GM21528 (cell line): ENCODE results near the gene EXD3.
"Not testable (repeated sequence)": the region's sequence is repeated elsewhere in the genome, so short reads cannot be mapped to it uniquely, and the experiment has no call there.

Source experiments
- ATAC-seq: cut with Tn5 transposase; IDR thresholded peaks from one replicate; pipeline ENCODE4 v1.9.1; 2021; ENCODE audit warnings: mild to moderate bottlenecking, moderate library complexity; ENCODE audit not compliant: unreplicated experiment, low FRiP score

Gene EXD3

DNA sequence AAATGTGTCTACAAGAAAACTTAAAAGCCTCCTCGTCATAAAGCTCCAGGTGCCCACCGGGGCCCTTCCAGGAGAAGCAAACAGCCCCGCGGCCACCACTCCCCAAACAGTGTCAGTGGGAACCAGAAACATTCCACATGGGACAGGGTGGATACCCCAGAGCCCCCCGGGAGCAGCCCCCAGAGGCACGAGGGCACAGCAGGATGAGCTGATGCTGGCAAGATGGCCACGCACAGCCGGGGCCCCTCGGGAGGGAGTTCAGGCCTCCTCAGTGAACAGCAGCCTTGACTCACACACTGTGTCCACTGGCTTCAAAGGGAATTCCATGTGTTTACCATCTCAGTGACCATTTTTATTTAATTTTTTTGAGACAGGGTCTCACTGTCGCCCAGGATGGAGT, 10.5 kb downstream of the EXD3 start:
- ATAC-seq: no peak

DNA sequence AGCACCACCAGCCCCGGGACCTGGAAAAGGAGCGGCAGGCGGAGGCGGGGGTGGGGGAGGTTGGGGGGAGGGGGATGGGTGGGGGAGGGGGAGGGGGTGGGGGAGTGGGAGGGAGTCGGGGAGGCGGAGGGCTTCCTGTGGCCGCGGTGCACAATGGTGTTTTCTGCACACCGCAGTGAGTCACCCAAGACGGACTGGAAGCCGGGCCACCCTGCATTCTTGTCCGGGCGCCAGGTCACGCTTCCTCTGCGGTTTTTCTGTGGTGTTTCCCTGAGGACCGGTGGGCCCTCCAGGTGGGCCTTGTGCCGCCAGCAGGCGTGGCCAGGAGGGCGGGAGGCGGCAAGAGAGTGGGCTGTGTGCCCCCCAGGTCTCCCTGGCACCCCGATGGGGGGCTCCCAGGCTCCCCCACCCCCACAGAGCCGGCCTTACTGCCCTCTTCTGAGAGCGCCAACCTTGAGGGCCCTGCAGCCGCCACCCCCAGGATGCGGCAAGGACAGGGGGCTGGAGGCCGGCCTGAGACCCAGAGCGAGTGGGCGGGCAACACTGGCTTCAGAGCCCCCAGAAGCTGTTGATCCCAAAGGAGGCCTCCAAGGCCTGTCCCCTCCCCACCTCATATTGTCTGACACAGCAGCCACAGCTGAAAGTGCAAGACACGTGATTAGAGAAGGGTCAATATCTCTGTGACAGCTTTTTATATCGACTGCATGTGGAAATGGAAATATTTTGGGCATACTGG, 11.1 kb downstream of the EXD3 start:
- ATAC-seq: no peak

DNA sequence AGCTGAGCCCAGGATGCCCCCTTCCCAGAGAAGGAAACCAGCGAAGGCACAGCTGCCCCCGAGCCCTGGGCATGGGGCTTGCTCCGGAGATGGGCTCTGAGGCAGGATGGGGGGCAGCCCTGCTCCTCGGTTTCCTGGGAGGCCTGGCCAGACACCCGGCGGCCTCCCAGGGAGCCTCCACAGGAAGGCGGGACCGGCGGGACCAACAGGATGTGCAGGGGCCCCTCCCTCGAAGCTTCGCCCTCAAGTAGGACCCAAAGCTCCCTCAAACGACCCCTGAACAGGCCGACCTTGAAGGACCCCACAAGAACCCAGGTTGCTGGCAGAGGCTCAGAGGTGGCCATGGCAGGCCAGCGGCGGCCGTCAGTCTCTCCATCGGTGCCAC, 11.7 kb downstream of the EXD3 start:
- no peak for ATAC-seq

DNA sequence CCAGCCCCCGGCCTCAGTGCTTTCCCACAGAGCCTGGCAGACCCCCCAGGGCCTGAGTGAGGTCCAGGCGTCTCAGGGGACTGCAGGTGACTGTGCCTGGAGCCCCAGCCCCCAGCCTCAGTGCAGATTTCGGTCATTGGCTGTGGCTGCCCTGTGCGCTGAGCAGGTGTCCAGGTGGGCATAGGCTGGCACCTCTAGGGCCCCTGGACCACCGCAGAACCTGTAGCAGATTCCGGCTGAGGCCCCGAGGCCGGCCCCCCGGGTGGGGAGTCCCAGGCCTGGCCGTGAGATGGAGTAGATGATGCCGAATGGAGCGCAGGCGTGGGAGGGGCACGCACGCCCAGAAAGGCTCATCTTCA, 12.1 kb downstream of the EXD3 start:
- ATAC-seq: no peak

DNA sequence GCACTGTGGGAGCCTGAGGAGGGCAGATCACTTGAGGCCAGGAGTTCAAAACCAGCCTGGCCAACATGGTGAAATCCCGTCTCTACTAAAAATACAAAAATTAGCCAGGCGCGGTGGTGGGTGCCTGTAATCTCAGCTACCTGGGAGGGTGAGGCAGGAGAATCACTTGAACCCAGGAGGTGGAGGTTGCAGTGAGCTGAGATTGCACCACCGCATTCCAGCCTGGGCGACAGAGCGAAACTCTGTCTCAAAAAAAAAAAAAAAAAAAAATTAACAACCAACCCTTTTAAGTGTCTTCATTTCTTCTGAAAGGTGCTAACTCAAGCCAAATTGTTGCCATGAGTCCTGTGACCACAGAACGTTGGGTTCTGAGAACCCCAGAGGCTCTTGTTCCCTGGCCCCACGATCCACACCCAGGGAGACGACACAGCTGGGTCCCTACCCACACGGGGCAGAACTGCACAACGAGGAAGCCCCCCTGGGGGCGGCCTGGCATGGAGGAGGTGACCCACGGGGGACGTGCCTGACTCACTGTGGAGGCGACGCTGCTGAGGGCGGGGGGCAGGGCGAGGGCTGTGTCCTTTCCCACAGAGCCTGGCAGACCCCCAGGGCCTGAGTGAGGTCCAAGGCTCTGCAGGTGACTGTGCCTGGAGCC, 12.6 kb downstream of the EXD3 start:
- not testable (repeated sequence) for ATAC-seq

DNA sequence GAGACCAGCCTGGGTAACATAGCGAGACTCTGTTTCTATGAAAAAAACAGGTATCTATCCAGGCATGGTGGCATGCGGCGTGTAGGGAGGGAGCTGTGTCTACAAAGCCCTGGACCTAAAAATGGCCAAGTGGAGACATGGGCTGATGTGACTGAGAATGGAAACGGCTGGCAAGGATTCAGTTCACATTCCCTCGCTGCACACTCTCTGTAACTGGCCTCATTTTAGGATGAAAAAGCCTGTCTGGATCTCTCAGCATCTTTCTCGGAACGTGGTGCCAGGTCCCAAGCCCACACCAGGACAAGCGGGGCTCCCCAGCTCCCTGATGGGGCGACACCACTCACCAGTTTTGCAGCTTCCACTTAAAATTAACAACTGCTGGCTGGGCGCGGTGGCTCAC, 13.4 kb downstream of the EXD3 start:
- ATAC-seq: no peak

DNA sequence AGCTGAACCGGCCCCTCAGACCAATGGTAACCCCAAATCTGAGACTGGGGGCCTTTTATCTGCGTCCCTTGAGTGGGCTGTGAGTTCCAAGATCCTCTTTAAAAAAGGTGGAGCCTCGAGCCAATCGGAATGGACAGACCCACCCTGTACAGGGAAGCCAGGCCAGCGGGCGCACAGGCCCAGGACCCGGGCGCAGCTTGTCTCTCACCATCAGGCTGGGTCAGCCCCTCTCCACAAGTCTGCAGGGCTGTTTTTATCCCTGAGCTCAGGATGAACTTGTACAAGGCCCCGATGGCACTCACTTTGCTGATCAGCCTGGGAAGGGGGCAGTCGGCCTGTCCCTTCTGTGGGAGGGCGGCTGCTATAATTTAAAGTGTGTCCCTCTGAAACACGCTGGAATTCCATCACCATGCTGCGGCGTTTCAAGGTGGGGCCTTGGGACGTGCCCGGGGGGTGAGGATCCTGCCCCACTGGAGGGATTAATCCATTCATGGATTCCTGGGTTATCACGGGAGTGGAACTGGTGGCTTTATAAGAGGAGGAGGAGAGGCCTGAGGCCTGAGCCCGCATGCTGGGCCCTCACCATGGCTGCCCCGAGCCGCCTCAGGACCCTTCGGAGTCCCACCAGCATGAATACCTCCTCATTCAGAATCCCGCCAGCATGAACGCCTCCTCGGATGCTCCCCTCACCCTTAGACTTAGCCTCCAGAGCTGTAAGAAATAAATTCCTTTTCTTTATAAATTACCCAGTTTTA, 14.1 kb downstream of the EXD3 start:
- ATAC-seq: no peak

DNA sequence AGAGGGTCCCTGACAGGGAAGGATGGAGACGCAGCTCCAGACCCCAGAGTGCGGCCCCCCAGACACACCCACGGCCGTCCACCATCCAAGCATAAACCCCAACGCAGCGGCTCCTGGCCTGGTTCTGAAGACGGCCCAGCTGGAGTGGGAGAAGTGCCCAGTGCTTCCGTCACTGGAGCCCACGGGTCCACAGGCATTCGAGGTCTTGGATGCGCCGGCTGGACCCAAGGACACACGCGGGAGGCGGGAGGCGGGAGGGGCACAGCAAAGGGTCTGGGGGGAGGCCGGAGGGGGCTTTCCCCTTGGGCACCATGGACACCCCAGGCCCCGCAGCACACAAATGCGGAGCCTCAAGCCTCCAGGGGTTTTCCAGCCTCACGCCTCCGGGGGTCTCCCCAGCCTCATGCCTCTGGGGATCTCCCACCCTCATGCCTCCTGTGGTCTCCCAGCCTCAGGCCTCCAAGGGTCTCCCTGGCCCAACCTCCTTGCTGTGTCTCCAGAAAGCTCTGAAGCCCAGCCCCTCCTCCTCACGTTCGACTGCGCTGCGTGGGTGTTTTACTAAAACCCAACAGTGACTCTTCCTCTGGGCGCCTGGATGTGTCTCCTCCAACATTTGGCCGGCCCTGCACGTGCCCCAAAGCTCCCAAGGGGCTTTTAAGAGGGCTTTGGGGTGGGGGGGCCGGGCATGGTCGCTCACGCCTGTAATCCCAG, 15.2 kb downstream of the EXD3 start:
- no peak for ATAC-seq

DNA sequence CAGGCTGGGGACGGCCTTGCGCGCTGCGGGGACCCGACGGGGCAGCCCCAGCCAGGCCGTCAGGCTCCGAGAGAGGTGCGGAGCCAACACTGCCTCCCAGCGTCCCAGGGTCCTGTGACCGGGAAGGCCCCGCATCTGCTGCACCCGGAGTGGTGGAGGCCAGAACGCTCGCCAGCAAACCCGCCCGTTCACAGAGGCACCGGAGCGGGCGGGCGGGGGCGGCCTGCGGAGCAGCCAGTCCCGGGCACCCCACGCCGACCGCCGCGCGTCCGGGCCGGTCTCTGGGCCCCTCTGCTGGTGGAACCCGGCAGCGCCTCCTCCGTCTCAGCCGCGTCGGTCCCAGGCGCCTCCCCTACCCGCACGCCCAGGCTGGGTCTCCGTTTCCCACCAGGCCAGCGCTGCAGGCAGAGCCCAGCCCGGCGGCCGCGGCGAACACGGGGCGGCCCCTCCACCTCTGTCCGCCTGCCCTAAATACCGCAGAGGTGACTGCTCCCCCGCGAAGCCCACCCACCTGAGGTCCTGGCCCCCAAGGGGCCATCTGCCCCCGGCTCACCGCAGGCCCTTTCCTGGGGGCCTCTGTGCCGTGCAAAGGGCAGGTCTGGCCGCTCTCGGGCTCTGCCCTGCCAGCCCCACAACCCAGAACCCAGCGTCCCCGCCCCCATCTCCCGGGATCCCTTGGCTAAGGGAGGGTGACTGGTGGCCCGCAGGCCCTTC, 15.9 kb downstream of the EXD3 start:
- no peak for ATAC-seq

DNA sequence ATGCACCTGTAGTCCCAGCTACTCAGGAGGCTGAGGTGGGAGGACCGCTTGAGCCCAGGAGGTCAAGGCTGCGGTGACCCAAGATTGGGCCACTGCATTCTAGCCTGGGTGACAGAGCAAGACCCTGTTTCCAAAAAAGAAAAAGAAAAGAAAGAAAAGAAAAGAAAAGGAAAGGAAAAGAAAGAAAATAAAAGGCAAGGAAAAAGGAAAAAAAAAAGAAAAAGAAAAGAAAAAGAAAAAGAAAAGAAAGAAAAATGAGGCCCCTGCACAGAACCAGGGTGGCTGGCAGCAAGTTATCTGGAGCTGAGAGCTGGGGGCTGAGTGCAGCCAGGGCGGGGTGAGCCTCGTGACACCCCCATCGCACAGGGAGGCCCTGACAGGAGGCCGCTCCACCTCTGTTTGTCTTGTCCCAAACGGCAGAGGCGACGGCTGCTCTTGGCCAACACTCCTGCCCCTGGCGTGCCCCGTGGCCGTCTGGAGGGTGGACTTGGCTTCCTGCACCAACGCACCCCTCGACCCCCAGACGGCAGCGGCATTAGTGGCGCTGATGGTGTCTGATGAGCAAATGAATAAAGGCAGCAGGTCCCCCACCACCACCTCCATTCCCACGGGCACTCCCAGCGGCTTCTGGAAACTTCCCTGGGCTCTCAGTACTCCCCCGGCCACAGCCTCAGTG, 16.7 kb downstream of the EXD3 start:
- ATAC-seq: no peak

DNA sequence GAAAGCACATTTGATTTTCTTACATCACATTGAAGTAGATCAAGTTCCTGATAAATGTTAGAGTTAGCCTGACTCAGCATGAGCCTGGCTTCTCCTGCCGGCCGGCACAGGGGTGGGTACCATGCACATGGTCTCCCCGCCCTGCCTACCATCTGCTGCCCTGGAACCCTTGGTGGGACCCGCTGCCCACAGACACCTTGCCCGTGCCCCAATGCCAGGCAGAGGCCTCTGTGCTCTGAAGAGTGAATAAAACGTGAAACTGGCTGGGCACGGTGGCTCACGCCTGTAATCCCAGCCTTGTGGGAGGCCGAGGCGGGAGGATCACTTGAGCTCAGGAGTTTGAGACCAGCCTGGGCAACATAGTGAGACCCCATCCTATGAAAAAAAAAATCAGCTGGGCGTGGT, 17.3 kb downstream of the EXD3 start:
- ATAC-seq: no peak

DNA sequence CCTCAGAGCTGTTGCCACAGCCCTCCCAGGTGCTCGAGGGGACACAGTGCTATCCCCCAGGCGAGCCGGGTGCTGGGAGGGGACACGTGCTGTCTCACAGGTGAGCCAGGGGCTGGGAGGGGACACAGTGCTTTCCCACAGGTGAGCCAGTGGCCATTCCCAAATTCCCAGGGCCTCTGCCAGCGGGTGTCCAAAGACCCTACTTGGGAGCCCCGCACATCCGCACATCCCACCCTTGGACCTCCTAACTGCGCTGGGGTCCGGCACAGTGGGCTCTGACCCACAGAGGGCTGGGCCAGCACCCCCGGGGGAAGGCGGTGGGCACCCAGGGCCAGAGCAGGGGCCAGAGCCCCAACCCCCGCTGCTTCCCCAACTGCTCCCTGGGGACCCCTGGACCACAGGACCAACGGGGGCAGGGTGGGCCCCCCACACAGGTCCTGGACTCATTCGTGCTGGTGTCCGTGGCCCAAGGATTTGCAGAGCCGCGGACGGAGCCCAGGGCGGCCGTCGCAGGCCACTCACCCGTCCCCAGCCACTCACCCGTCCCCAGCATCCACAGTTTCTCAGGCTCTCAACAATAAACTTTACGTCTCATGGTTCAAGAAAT, 17.9 kb downstream of the EXD3 start:
- ATAC-seq: no peak

DNA sequence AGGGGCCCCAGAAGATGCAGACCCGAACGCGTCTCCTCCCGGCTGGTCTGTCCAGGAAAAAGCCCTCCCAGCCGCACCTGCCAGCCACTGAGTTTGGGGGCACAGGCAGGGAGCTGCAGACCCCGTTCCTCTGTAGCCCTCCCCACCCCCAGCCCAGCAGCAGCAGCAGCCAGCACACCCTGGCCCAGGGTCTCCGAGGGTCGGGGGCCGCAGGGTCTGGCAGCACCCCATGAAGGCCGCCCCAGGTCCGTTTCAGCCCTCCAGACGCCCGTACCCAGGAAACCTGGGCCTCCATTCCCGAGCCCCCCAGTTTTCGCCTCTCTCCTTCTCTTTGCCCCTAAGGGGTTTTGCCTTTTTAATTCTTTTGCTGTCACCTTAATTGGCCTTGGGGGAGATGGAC, 19.7 kb downstream of the EXD3 start:
- no peak for ATAC-seq

DNA sequence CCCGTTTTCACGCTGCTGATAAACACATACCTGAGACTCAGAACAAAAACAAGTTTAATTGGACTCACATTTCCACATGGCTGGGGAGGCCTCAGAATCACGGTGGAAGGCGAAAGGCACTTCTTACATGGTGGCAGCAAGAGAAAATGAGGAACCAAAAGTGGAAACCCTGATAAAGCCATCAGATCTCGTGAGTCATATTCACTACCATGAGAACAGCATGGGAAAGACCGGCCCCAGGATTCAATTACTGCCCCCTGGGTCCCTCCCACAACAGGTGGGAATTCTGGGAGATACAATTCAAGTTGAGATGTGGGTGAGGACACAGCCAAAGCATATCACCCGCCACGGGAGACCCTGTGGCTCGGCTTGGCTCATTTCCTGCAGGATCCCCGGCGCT, 20.2 kb downstream of the EXD3 start:
- ATAC-seq: no peak

DNA sequence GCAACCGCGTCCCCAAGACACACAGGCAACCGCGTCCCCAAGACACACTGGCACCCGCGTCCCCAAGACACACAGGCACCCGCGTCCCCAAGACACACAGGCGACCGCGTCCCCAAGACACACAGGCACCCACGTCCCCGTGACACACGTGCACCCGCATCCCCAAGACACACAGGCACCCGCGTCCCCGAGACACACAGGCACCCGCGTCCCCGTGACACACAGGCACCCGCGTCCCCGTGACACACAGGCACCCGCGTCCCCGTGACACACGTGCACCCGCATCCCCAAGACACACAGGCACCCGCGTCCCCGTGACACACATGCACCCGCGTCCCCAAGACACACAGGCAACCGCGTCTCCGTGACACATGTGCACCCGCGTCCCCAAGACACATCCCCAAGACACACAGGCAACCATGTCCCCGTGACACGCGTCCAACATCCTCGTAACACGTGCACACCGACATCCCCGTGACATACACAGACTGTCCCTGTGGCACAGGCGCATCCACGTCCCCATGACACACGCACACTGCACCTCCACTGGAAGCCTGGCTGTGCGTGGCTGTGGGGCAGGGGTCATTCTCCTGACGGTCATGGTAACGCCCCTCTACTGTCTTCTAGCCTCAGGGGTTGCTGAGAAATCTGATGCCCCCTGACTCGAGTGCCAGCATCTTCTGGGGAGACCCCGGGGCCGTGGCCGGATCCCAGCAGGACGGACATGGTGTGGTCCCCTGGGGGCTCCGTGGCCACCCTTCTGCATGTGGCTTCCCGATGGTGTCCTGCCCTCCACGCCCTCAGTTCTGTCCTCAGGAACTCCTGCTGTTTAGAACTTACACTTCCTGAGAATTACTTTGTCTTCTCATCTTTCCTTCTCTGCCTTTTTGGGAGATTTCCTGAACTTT, 24.1 kb downstream of the EXD3 start:
- no peak for ATAC-seq

DNA sequence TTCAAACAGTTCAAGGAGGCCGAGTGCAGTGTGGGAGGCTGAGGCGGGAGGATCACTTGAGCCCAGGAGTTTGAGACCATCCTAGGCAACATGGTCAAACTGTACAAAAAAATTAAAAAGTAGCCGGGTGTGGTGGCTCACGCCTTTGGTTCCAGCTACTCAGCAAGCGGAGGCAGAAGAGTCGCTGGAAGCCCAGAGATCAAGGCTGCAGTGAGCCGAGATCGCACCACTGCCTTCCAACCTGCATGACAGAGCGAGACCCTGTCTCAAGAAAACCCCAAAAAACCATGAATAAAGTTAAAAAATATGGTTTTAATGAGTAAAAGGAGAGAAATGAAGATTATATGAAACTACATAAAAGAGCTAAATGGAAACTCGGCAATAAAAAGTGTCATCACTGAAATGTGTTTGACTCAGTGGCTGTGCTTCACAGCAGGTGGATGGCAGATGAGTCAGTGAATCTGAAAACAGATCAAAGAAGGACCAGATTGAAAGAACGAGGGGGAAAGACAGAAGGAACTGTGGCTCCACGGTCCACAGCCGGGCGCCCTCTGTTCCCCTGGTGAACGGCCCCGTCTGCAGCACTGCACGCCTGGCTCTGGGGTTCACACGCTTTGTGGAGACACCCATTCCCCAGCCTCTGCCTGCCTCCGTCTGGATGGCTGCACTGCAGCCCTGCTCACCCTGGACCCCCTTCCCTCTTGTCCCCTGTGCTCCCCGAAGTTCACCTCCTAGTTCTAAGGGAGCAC, 25.1 kb downstream of the EXD3 start:
- ATAC-seq: no peak

DNA sequence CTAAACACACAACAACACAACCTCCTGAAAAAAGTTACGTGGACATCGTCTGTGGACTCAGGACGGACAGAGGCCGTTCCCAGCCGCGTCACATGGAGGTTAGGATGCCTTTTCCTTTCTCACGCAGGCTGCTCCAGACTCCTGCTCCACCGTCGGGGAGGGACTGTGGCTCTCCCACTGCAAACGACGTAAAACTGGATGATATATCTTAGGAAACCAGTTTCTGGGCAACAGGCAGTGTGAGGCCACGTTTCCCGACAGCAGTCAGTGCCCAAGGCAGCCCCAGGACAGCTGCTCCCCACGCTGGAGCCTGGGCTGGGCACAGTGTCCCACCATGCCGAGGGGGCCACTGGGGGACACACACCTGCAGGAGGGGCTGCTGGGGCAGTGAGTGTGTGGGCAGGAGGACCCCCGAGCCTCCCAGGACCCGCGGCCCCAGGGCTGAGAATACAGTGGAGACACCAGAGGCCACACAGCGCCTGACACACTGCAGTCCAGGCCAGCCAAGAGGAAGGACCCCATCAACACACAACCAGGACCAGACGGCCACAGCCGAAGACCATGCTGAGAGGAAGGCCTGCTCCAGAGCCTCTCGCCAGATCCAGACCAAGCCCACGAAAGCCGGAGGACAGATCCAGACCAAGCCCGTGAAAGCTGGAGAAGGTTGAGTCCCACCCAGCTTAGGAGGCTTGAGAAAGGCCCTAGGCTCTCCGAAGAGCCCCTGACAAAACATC, 26.2 kb downstream of the EXD3 start:
- ATAC-seq: no peak
